RWPE1 (cell line): ENCODE measurements around the gene ADSL.

Source experiments
- CTCF ChIA-PET: fragments of 350-600 bp; sonication (Branson Sonifier 250); formaldehyde crosslinking; extraction: SDS; loops from one replicate; lab custom pipeline; 2021; lab: Yijun Ruan, JAX
- POLR2A ChIA-PET: fragments of 400-600 bp; formaldehyde crosslinking; extraction: SDS; loops from one replicate; lab custom pipeline; 2020; ENCODE audit warnings: antibody characterized with exemption; ENCODE audit not compliant: low non-redundant PET; lab: Yijun Ruan, JAX
- DNase-seq: peaks from one replicate; pipeline ENCODE4 v3.0.0; 2012; ENCODE audit warnings: low spot score
- H3K27ac ChIP-seq: fragments of 450-650 bp; 2 replicates; pipeline ENCODE4 v1.5.1; 2017
- TF ChIP-seq, protein P1 (sequence below): fragments of 450-650 bp; conservative IDR thresholded peaks from 2 replicates; pipeline ENCODE4 v1.5.1; 2017; ENCODE audit warnings: low read depth, mild to moderate bottlenecking

The ADSL gene

DNA sequence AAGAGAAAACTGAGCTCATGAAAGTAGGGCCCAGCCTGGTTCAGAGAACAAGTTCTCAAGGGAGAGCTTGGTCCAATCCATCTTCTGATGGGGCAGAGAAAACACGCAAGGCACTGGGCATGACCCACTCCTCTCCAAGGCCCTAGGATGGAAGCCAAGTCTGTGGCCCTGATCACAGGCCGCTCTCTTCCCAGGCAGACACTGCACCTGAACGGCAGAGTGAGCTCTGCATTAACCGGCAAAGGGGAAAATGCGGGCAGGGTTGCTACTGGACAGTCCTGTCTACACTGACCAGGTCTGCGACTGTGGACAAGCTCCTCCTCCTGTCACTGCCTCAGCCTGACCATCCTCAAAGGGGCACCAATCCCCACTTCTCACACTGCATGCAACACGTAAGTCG, 73.4 kb downstream of the ADSL start:
- POLR2A ChIA-PET = no interaction called here
- TF ChIP-seq, protein P1, sequence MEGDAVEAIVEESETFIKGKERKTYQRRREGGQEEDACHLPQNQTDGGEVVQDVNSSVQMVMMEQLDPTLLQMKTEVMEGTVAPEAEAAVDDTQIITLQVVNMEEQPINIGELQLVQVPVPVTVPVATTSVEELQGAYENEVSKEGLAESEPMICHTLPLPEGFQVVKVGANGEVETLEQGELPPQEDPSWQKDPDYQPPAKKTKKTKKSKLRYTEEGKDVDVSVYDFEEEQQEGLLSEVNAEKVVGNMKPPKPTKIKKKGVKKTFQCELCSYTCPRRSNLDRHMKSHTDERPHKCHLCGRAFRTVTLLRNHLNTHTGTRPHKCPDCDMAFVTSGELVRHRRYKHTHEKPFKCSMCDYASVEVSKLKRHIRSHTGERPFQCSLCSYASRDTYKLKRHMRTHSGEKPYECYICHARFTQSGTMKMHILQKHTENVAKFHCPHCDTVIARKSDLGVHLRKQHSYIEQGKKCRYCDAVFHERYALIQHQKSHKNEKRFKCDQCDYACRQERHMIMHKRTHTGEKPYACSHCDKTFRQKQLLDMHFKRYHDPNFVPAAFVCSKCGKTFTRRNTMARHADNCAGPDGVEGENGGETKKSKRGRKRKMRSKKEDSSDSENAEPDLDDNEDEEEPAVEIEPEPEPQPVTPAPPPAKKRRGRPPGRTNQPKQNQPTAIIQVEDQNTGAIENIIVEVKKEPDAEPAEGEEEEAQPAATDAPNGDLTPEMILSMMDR = no peak
- CTCF ChIA-PET = no interaction called here
- no peak for DNase-seq
- peak overlapping the region; percentile 6; the same call in 1 of the 2 replicates for H3K27ac ChIP-seq

DNA sequence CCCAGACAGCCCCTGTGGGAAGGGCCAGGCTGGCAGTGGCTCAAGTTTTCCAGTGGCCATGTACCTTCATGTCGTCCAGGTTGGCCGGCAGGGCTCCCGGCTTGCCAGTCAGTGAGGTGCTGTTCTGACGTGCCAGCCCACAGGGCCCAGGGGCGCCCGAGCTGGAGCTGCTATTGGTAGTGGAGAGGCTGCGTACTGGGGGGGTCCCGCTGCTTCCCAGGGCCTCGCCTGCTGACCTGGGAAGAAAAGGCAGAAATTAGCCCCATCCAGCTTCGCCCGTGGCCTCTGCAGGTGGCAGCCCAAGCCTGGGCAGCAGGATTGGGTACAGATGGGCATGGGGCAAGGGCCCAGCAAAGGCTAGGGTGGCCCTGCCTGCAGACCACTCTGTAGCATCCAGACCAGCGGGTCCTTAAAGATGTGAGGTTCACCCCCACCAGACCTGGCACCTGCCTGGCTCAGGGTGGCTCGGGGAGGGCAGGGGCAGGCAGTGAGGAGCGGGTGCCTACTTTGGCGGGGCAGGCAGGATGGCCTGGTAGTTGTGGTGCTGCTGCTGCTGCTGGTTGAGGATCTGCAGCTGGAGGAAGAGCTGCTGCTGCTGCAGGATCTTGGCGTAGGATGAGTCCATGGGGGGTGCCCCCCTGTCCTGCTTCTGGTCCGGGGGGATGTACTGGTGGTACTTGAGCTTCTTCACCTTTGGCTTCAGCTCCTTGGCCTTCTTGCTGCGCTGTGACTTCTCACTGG, 74.2 kb downstream of the ADSL start:
- no peak for DNase-seq
- POLR2A ChIA-PET = no interaction called here
- TF ChIP-seq, protein P1 = no peak
- CTCF ChIA-PET = no interaction called here
- H3K27ac ChIP-seq = peak overlapping the region; percentile 6; the same call in 1 of the 2 replicates

GRCh38 chr22:40421082-40421350, 74.7 kb downstream of the ADSL start:
- CTCF ChIA-PET = no interaction called here
- POLR2A ChIA-PET = no interaction called here

GRCh38 chr22:40421941-40422340, 75.6 kb downstream of the ADSL start:
- ChIA-PET POLR2A (no interaction called here), CTCF (no interaction called here)
- DNase-seq = no peak
- TF ChIP-seq, protein P1 = no peak
- peak overlapping the region; percentile 36 for H3K27ac ChIP-seq

More at GRCh38 chr22:40421082-40421350, 74.7 kb downstream of the ADSL start:
- TF ChIP-seq, protein P1 = no peak
- no peak for DNase-seq
- H3K27ac ChIP-seq = peak overlapping the region; percentile 36

GRCh38 chr22:40422558-40423309, 76.4 kb downstream of the ADSL start:
- TF ChIP-seq, protein P1 = no peak
- H3K27ac ChIP-seq = peak overlapping the region; percentile 36
- CTCF ChIA-PET = no interaction called here
- no peak for DNase-seq
- POLR2A ChIA-PET = no interaction called here

GRCh38 chr22:40423310-40423688, 77.0 kb downstream of the ADSL start:
- ChIA-PET CTCF (no interaction called here), POLR2A (no interaction called here)
- peak overlapping the region; percentile 36 for H3K27ac ChIP-seq
- no peak for DNase-seq
- TF ChIP-seq, protein P1 = no peak
